Putamen (tissue), 1 donor: Measurements from ENCODE around the gene MTG1.

Experiments used
- DNase-seq: peaks from one replicate; pipeline ENCODE4 v3.0.0-alpha.2; 2016; ENCODE audit warnings: low spot score

Gene MTG1

GRCh38 chr10:133452453-133452852, 58.5 kb downstream of the MTG1 start:
- no peak for DNase-seq

DNA sequence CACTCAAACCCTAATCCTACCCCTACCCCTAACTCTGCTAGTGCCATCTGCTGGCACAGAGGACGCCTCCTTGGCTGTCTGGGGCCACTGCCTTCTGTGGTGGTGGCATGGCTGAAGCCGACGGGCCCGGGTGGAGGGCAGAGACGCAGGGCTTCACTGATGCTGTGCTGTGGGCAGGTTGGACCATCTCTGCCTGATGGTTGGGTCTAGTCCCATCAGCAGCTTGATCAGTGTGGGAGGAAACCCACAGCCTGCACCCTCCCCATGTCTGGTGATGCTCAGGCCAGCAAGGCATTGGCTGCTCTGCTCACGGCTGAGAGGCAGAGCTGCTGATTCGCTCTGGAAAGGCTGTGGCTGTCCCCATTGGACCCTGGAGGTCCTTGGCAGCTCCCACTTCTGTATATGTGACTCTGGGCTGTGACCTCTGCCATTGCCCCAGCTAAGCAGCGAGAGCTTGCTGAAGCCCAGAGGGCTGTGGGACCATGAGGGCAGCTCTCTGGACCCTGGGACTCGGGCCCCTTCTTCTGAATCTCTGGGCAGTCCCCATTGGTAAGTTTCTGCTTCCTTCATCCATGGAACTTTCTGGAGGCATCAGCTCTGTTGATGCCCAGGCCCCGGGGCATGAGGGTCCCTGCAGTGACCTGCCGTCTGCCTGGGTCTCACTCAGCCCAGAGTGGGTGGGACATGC, 59.7 kb downstream of the MTG1 start, which contains the start of gene SCART1:
TSS of gene SCART1 (plus strand) at position 430 of the 688 bp plus-strand sequence. CDS start at position 483, 53 bp downstream.
- DNase-seq, result no peak

DNA sequence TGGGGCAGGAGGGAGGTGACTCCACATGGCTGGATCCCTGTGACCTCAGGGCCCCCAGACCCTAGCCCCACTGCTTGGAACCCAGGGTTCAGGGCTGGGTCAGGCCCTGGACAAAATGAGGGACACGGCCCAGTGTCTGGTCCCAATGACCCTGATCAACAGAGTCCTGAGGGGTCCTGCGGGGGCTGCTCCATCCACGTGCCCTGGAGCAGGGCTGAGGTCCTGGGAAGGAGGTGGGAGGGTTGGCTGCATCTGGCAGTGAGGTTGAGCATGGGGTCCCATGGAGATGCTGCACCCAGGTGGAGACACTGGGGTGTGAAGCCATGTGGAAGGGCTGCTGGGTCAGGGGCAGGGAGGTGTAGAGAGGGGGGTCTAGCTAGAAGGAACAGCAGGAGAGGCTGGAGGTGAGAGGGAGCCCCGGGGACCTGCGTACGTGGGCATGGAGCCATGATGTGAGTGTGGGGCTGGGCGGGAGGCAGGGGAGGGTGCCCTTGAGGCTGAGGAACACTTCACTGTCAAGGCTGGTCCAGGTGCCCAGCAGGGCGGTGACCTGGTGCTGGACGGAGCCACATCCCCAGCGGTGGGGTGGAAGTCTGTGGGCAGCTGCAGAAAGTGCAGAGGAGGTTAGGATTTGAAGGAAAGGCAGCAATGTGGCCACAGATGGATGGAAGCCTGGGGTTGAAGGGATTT, 60.4 kb downstream of the MTG1 start:
- DNase-seq, result no peak

DNA sequence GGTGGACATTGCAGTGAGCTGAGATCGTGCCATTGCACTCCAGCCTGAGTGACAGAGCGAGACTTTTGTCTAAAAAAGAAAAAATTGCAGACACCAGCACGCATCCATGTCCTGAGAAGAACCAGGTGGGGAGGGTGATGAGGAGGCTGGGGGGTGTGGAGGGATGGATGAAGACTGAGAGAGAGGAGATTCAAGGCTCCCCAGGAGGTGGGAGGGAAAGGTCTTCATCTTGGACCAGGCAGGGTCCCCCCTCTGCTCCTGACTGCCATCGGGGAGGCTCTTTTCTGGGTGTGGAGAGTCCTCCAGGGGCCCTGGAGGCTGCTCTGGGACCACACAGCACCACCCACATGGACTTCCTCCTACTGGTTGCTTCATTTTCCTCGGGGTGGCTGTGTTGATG, 61.2 kb downstream of the MTG1 start:
- no peak for DNase-seq

- DNase-seq, result no peak
Measured at GRCh38 chr10:133455611-133456031, 61.7 kb downstream of the MTG1 start.

DNA sequence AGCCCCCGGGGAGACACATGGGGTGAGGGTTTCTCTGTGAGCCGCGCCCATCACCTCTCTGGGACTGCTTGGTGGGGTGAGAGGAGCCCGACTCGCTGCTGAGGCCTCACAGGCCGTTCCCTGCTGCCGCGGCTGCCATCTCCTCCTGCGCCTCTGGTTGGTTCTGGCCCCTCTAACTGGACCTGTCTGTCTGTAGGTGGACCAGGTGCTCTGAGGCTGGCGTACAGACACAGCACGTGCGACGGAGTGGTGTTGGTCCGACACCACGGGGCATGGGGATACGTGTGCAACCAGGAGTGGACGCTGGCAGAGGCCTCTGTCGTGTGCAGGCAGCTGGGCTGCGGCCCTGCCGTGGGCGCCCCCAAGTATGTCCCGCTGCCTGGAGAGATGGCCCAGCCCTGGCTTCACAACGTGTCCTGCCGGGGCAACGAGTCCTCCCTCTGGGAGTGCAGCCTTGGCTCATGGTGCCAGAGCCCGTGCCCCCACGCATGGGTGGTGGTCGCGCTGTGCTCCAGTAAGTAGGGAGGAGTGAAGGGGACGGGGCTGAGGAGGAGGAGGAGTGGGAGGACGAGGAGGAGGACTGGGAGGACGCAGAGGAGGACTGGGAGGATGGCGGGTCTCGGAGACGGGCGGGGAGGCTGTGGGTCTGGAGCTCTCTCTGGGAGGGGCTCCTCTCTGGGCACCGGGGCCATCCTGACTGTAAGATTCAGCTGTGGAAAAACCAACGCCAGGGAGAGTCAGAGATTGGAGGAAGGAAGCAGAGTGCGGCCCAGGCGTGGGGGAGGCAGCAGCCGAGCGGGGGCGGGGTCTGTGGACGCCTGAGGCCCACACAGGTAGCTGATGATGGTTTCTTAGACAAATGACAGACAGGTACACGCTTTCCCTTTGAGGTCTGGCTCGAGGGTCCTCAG, 62.3 kb downstream of the MTG1 start:
- no peak for DNase-seq

DNA sequence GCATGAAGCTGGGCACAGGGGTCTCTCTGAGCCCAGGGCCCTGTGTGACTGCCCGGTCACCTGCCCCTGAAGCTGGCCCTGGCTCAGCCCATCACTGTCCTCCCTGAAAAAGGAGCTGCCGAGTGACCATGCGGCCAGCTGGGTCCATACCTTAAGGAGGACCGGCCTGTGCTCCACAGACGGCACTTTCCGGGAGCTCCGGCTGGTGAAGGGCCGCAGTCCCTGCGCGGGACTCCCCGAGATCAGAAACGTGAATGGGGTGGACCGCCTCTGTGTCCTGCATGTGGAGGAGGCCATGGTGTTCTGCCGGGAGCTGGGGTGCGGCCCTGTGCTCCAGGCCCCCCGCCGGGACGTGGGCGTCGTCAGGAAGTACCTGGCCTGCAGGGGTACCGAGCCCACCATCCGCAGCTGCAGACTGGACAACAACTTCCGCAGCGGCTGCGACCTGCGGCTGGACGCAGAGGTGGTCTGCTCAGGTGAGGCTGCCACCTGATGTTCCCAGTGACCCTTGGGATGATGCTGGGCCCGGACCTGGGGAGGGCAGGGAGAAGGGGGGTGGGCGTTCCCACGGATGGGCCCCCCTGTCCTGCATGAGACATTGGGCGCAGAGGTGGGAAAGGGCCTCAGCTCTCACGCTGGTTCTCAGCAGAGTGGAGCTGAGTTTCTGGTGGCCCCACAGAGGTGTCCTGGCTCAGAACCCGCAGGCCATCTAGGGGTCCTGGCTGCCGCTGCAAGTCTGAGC, 63.3 kb downstream of the MTG1 start:
- no peak for DNase-seq

DNA sequence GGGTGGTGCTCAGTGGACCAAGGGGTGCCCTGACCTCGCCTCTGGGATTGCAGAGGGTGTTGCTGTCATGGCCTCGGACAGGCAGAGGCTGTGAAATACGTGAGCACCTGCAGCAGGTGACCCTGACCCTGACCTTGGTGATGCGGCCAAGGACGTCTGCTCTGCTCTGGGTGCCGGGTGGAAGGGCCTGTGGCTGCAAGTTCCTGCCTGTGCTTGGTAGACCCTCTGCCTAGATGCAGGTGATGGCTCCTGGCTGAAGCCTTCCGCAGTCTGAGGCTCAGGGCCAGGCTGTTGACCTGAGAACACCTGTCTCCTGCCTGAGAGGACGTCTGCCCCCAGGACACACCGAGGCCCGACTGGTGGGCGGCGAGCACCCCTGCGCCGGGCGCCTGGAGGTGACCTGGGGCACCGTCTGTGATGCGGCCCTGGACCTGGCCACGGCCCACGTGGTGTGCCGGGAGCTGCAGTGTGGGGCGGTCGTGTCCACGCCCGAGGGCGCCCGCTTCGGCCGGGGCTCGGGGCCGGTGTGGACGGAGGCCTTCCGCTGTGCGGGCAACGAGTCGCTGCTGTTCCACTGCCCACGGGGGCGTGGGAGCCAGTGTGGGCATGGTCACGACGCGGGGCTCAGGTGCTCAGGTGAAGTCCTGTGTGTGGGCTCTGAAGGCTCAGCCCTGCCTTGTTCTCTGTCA, 64.2 kb downstream of the MTG1 start:
- DNase-seq, result no peak

- no peak for DNase-seq
Measured at GRCh38 chr10:133458710-133459453, 64.9 kb downstream of the MTG1 start.

DNA sequence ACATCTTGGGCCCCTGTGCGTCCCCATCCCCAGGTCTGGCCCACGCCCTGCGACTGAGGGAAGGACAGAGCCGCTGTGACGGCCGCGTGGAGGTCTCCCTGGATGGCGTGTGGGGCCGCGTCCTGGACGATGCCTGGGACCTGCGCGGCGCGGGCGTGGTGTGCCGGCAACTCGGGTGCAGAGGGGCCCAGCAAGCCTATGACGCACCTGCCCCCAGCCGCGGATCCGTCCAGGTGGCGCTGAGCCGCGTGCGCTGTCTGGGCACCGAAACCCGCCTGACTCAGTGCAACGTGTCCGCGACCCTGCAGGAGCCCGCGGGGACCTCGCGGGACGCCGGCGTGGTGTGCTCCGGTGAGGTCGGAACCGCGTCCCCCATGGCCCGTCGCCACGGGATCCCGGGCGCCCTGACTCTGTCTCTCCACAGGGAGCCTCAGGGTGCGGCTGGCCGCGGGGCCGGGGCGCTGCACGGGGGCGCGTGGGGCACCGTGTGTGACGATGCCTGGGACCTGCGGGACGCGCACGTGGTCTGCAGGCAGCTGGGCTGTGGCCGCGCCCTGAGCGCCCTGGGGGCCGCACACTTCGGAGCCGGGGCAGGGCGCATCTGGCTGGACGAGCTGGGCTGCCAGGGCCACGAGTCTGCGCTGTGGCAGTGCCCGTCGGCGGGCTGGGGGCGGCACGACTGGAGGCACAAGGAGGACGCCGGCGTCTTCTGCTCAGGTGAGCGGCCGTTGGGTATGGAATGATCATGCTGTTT, 65.7 kb downstream of the MTG1 start:
- no peak for DNase-seq

DNA sequence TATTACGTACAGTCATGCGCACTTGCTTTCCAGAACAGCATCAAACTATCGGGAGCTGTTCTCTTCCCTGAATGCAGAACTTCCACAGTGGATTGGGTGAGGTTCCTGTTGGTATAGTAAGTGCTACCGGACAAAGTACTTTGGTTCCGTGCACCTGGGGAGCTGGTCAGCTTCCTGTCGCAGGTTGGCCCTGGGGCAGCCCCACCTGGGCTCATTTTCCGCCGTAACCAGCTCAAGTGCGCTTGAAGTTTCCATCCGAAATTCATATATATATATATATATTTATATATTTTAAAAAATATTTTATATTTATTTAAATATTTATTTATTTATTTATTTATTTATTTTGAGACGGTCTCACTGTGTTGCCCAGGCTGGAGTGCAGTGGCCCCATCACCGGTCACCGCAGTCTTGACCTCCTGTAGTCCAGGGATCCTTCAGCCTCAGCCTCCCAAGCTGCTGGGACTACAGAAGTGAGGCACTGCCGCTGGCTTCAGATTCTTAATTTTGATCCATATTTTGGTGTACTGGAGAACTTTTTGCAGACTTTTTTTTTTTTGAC, 66.3 kb downstream of the MTG1 start:
- no peak for DNase-seq

GRCh38 chr10:133461027-133461426, 67.1 kb downstream of the MTG1 start:
- DNase-seq, result no peak

GRCh38 chr10:133461841-133462240, 67.9 kb downstream of the MTG1 start:
- DNase-seq, result no peak

GRCh38 chr10:133462512-133463305, 68.8 kb downstream of the MTG1 start:
- DNase-seq, result no peak

DNA sequence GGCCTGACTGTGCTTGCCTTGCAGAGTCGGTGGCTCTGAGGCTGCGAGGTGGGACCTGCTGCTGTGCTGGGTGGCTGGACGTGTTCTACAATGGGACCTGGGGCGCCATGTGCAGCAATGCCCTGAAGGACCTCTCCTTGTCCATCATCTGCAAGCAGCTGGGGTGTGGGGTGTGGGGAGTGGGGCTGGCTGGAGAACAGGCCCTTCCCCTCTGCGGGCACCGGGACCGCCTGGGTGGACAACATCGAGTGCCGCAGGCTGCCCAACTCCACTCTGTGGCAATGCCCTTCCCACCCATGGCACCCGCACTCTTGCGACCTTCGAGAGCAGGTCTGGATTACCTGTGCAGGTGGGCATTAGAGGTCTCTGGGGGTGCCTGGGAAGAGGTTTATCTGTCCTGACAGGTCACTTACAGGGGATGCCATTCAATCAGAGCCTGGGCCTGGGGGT, 70.7 kb downstream of the MTG1 start:
- no peak for DNase-seq

GRCh38 chr10:133465191-133465949, 71.4 kb downstream of the MTG1 start:
- DNase-seq, result no peak

DNA sequence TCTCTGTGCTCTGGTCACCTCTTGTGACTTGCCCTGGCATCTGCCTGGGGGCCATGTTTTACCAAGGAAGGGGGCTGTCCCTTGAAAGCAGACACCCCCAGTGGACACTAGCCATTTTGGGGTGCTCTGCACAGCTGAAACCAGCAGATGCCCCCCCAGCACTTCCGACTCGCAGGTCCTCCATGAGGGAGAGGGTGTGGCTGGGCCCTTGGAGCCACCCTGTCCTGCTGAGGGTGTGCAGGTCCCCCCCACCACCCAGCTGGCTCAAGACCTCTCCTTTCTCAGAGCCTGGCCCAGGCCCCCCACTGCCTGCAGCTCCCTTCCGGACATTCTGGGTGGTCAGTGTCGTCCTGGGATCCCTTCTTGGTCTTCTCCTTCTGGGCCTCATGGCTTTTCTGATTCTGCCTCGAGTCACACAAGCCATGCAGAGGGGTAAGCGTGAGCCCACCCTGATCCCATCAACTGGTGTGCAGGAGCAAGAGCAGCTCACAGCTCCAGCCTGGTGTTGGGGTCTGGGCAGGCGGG, 72.1 kb downstream of the MTG1 start:
- no peak for DNase-seq
